ENCODE results near the gene PATE4.
A peak's percentile ranks its signal among the peaks of the same experiment; 100 is the strongest.
"Not testable (repeated sequence)": the region's sequence is repeated elsewhere in the genome, so short reads cannot be mapped to it uniquely, and the experiment has no call there.

The PATE4 gene

GRCh38 chr11:125833016-125833415, at the start of gene PATE4:
Gene PATE4 (plus strand): TSS chr11:125833316. CDS start chr11:125833360, 44 bp downstream.
- no peak for DNase-seq (ENCODE audit: low spot score)

- no peak for DNase-seq (ENCODE audit: low spot score)
Measured at GRCh38 chr11:125784678-125785077, 48.4 kb upstream of the PATE4 start.

GRCh38 chr11:125787827-125788226, 45.3 kb upstream of the PATE4 start, which contains the start of gene PATE3:
Gene PATE3 (plus strand): TSS chr11:125788127. CDS start chr11:125788152, 25 bp downstream.
- no peak for DNase-seq (ENCODE audit: low spot score)

GRCh38 chr11:125790825-125791224, 42.3 kb upstream of the PATE4 start:
- no peak for DNase-seq (ENCODE audit: low spot score)

- no peak for DNase-seq (ENCODE audit: low spot score)
Measured at GRCh38 chr11:125797641-125798040, 35.5 kb upstream of the PATE4 start.

- DNase-seq (ENCODE audit: low spot score): no peak
Measured at GRCh38 chr11:125799808-125800207, 33.3 kb upstream of the PATE4 start.

GRCh38 chr11:125802387-125802786, 30.7 kb upstream of the PATE4 start:
- no peak for DNase-seq (ENCODE audit: low spot score)

- DNase-seq (ENCODE audit: low spot score): no peak
Measured at GRCh38 chr11:125807909-125808308, 25.2 kb upstream of the PATE4 start.

- no peak for DNase-seq (ENCODE audit: low spot score)
Measured at GRCh38 chr11:125835748-125836147, 2.6 kb downstream of the PATE4 start.

GRCh38 chr11:125842321-125842948, 9.3 kb downstream of the PATE4 start:
- no peak for DNase-seq (ENCODE audit: low spot score)

- DNase-seq (ENCODE audit: low spot score): no peak
Measured at GRCh38 chr11:125846188-125846587, 13.1 kb downstream of the PATE4 start.

- DNase-seq (ENCODE audit: low spot score): not testable (repeated sequence)
Measured at GRCh38 chr11:125857670-125858069, 24.6 kb downstream of the PATE4 start.

- DNase-seq (ENCODE audit: low spot score): not testable (repeated sequence)
Measured at GRCh38 chr11:125862786-125863185, 29.7 kb downstream of the PATE4 start.

- DNase-seq (ENCODE audit: low spot score): not testable (repeated sequence)
Measured at GRCh38 chr11:125865354-125865753, 32.2 kb downstream of the PATE4 start.

- no peak for DNase-seq (ENCODE audit: low spot score)
Measured at GRCh38 chr11:125869521-125869920, 36.4 kb downstream of the PATE4 start.

GRCh38 chr11:125871391-125872137, 38.4 kb downstream of the PATE4 start:
- DNase-seq (ENCODE audit: low spot score): peak; percentile 39

GRCh38 chr11:125872138-125872491, 39.0 kb downstream of the PATE4 start:
- no peak for DNase-seq (ENCODE audit: low spot score)

GRCh38 chr11:125873881-125874555, 40.9 kb downstream of the PATE4 start:
- no peak for DNase-seq (ENCODE audit: low spot score)

GRCh38 chr11:125874556-125875124, 41.5 kb downstream of the PATE4 start:
- peak; percentile 72 for DNase-seq (ENCODE audit: low spot score)

GRCh38 chr11:125881291-125881690, 48.2 kb downstream of the PATE4 start:
- DNase-seq (ENCODE audit: low spot score): no peak

GRCh38 chr11:125883375-125883774, 50.3 kb downstream of the PATE4 start:
- no peak for DNase-seq (ENCODE audit: low spot score)

- peak; percentile 35 for DNase-seq (ENCODE audit: low spot score)
Measured at GRCh38 chr11:125886997-125887372, 53.9 kb downstream of the PATE4 start.
